ENCODE measurements around the gene HSPA5.
"Not testable (repeated sequence)": the region's sequence is repeated elsewhere in the genome, so short reads cannot be mapped to it uniquely, and the experiment has no call there.

The HSPA5 gene

GRCh38 chr9:125243792-125244260 lies 2.7 kb upstream of the HSPA5 start:
- in situ Hi-C loops (cut with HindIII; ENCODE audit: low sequenced_read_pairs), result no loop called here

GRCh38 chr9:125241863-125242739 lies 958 bp upstream of the HSPA5 start:
- in situ Hi-C loops (cut with HindIII; ENCODE audit: low sequenced_read_pairs), result no loop called here

- in situ Hi-C loops (cut with HindIII; ENCODE audit: low sequenced_read_pairs), result no loop called here
Observed at GRCh38 chr9:125240649-125240999, 519 bp downstream of the HSPA5 start.

GRCh38 chr9:125239631-125240597 lies 1.2 kb downstream of the HSPA5 start:
- in situ Hi-C loops (cut with HindIII; ENCODE audit: low sequenced_read_pairs), result no loop called here

GRCh38 chr9:125238915-125239446 lies 2.2 kb downstream of the HSPA5 start:
- in situ Hi-C loops (cut with HindIII; ENCODE audit: low sequenced_read_pairs), result no loop called here

DNA sequence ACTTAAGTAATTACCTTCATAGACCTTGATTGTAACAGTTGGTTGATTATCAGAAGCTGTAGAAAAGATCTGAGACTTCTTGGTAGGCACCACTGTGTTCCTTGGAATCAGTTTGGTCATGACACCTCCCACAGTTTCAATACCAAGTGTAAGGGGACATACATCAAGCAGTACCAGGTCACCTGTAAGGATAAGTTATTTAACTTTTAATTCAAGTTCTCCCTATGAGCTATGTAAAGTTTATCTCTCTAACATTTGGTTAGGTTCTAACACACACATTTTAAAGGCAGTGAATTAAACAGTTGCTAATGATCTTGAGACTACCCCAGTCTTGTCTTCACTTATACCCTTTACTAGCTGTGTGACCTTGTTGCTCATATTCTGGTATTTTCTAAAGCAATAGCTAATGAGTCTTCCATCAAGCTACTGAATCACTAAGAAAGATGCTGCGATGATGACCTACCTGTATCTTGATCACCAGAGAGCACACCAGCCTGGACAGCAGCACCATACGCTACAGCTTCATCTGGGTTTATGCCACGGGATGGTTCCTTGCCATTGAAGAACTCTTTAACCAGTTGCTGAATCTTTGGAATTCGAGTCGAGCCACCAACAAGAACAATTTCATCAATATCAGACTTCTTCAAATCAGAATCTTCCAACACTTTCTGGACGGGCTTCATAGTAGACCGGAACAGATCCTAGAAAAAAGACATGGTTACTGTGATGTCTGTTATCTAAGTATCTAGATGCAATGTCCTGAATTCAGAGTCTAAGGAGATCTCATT lies 2.8 kb downstream of the HSPA5 start:
- in situ Hi-C loops (cut with HindIII; ENCODE audit: low sequenced_read_pairs), result no loop called here

GRCh38 chr9:125236520-125237159 lies 4.5 kb downstream of the HSPA5 start:
- in situ Hi-C loops (cut with HindIII; ENCODE audit: low sequenced_read_pairs), result not testable (repeated sequence)

DNA sequence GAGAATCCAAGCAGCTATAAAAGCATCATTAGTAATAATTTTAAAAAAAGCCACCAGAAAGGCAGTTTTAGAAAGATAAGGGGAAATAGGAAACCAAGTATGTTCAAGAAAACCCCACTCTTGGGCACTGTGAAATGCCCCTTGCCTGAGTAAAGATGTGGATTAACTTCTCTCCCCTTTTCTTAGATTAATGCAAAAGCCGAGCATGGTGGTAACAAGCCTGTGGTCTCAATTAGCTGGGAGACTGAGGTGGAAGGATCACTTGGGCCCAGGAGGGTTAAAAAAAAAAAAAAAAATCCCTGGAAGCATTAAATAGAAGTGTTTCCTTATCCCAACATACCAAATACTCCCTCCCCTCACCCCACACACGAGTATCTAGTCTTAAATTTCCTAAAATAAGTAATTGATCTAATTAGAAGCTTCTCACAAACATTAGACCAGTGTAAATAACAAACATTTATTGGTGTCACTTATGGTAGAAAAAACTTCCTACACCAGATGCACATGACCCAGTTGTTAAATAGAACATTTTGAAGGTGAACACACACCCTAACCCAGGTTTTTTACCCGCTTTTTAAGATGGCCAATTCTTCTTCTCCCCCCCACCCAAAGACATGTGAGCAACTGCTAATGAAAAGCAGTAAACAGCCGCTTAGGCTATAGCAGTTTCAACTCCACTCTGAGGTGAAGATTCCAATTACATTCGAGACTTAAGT lies 5.2 kb downstream of the HSPA5 start:
- in situ Hi-C loops (cut with HindIII; ENCODE audit: low sequenced_read_pairs), result no loop called here

GRCh38 chr9:125234099-125234498 lies 7.0 kb downstream of the HSPA5 start:
- in situ Hi-C loops (cut with HindIII; ENCODE audit: low sequenced_read_pairs), result not testable (repeated sequence)

DNA sequence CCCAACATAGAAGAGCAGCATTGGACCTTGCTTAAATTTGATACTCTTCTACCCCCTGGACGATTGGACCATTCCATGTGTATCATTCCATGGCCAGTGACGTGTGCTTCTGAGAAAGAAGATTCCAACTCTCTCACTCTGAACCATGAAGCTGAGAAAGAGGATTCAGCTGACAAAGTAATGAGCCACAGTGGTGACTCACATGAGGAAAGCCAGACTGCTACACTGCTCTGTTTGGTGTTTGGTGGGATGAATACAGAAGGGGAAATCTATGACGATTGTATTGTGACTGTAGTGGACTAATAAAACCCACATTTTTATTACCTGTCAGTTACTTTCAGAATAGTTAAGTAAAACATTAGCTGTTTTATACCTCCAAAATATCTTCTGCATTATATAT lies 7.5 kb downstream of the HSPA5 start:
- in situ Hi-C loops (cut with HindIII; ENCODE audit: low sequenced_read_pairs), result no loop called here

- in situ Hi-C loops (cut with HindIII; ENCODE audit: low sequenced_read_pairs), result no loop called here
Observed at GRCh38 chr9:125227761-125228160, 13.4 kb downstream of the HSPA5 start.

GRCh38 chr9:125224858-125225257 lies 16.3 kb downstream of the HSPA5 start:
- in situ Hi-C loops (cut with HindIII; ENCODE audit: low sequenced_read_pairs), result not testable (repeated sequence)

- in situ Hi-C loops (cut with HindIII; ENCODE audit: low sequenced_read_pairs), result no loop called here
Observed at GRCh38 chr9:125218621-125219020, 22.5 kb downstream of the HSPA5 start.

- in situ Hi-C loops (cut with HindIII; ENCODE audit: low sequenced_read_pairs), result no loop called here
Observed at GRCh38 chr9:125214186-125214585, 27.0 kb downstream of the HSPA5 start.

- in situ Hi-C loops (cut with HindIII; ENCODE audit: low sequenced_read_pairs), result no loop called here
Observed at GRCh38 chr9:125204477-125204876, 36.7 kb downstream of the HSPA5 start.

DNA sequence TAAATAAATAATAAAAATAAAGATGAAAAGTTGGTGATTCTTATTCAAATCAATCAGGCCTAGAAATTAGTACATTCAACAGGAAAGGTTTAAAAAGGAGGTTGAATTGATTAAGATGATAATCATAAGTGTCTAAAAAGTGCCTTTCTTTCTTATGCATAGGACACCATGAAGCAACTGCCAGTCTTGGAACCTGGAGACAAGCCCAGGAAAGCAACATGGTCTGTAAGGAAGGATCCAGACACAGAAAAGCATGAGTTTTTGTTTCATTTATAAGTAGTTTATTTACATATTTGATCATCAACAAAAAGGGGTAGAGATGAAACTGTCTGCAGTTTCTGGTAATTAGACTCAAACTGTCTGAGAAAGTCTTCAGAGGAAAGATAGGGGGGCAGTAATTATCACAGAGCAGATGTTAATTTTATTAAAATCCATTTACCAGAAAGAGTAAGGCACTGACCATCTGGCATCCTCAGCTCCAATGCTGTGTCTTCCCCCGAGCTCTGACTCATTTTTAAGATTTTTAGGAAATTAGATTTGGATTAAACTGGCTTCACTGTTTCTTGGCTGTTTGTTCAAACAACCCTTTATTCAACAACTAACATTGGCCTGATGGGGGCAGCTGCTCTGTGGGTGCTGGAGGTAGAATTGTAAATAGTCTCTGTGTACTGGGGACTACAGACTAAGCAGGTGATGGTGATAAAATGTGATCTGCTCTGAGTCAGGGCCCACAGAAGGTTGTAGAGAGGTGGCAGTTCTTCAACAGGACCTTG lies 38.1 kb downstream of the HSPA5 start:
- in situ Hi-C loops (cut with HindIII; ENCODE audit: low sequenced_read_pairs), result no loop called here

- in situ Hi-C loops (cut with HindIII; ENCODE audit: low sequenced_read_pairs), result no loop called here
Observed at GRCh38 chr9:125200216-125201047, 40.7 kb downstream of the HSPA5 start, which contains the start of gene RABEPK. Gene RABEPK, plus strand, starts transcription at chr9:125200542. Its CDS starts 2,472 bp downstream, at chr9:125203014.

DNA sequence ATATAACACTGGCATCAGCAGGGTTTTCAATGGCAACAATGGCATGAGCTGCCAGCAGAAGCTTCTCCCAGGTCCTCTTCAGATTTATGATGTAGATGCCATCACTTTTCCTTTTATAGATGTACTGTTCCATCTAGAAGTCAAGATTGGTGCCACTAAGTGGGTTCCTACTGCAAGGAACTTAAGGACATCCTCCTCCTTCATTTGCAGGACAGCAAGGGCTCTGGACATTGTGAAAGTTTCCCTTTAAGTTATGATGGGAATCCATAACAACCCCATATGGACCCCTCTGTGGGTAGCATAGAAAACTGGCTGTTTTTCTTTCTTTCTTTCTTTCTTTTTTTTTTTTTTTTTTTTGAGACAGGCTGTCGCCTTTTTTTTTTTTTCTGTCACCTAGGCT lies 45.6 kb downstream of the HSPA5 start:
- in situ Hi-C loops (cut with HindIII; ENCODE audit: low sequenced_read_pairs), result not testable (repeated sequence)

Measured in DLD1 (cell line).